SW 1271 (cell line): Measurements from ENCODE around the gene NMT1.

Source experiments
- DNase-seq, 2 experiments: peaks; one replicate each; lab custom pipeline; 2025; lab: John Stamatoyannopoulos, UW

Gene NMT1

GRCh38 chr17:45135978-45136791 lies 75.1 kb downstream of the NMT1 start:
- DNase-seq, result no peak

- DNase-seq, result no peak
Measured at GRCh38 chr17:45136846-45137560, 75.9 kb downstream of the NMT1 start.

- no peak for DNase-seq
Measured at GRCh38 chr17:45137561-45138305, 76.6 kb downstream of the NMT1 start.

- no peak for DNase-seq
Measured at GRCh38 chr17:45138911-45139532, 77.9 kb downstream of the NMT1 start.

- DNase-seq, result no peak
Measured at GRCh38 chr17:45139533-45139920, 78.4 kb downstream of the NMT1 start.

- DNase-seq, result no peak
Measured at GRCh38 chr17:45143094-45143670, 82.1 kb downstream of the NMT1 start.

- no peak for DNase-seq
Measured at GRCh38 chr17:45143767-45144198, 82.7 kb downstream of the NMT1 start.

GRCh38 chr17:45144199-45145034 lies 83.3 kb downstream of the NMT1 start:
- no peak for DNase-seq

- DNase-seq, result no peak
Measured at GRCh38 chr17:45145035-45145389, 83.9 kb downstream of the NMT1 start.

GRCh38 chr17:45146166-45146565 lies 85.0 kb downstream of the NMT1 start:
- DNase-seq, result no peak

- no peak for DNase-seq
Measured at GRCh38 chr17:45146592-45146889, 85.4 kb downstream of the NMT1 start.

- DNase-seq, result peak in 1 of 2 experiments; percentile 81
Measured at GRCh38 chr17:45146890-45147580, 85.9 kb downstream of the NMT1 start.

- peak; percentile 94 to 97 for DNase-seq
Measured at GRCh38 chr17:45147581-45148182, 86.6 kb downstream of the NMT1 start.

- DNase-seq, result peak; percentile 98
Measured at GRCh38 chr17:45148183-45149036, 87.3 kb downstream of the NMT1 start, which contains the start of gene HEXIM1. Gene HEXIM1 (plus strand): TSS chr17:45148475. CDS start chr17:45149191, 716 bp downstream.

GRCh38 chr17:45149037-45149668 lies 88.0 kb downstream of the NMT1 start:
- peak; percentile 63 to 82 for DNase-seq

- DNase-seq, result peak in 1 of 2 experiments; percentile 62
Measured at GRCh38 chr17:45149669-45150664, 88.8 kb downstream of the NMT1 start.
